GM06990 (cell line): Measurements from ENCODE around the gene NAA40.
A peak's percentile ranks its signal among the peaks of the same experiment; 100 is the strongest.

Experiments used
- DNase-seq: peaks from one replicate; pipeline ENCODE4 v3.0.0-alpha.2; 2011; ENCODE audit not compliant: insufficient read length; ENCODE audit errors: extremely low read depth
- H3K27me3 ChIP-seq: replicated peaks from 2 replicates; pipeline ENCODE4 v1.6.0; 2011; ENCODE audit warnings: low read length; ENCODE audit not compliant: control insufficient read depth, insufficient read depth
- H3K36me3 ChIP-seq: 2 replicates; pipeline ENCODE4 v1.5.1; 2011; ENCODE audit warnings: low read length; ENCODE audit not compliant: control insufficient read depth, insufficient read depth
- H3K4me3 ChIP-seq: replicated peaks from 2 replicates; pipeline ENCODE4 v1.5.1; 2011; ENCODE audit warnings: low read depth, mild to moderate bottlenecking, control low read depth, low read length
- TF ChIP-seq, protein P1 (sequence below): IDR thresholded peaks from 2 replicates; pipeline ENCODE4 v1.5.1; 2011; ENCODE audit warnings: low read length, control low read depth, mild to moderate bottlenecking, inconsistent platforms; ENCODE audit not compliant: insufficient read depth, poor library complexity, severe bottlenecking

The NAA40 gene

GRCh38 chr11:63937713-63938478 is 906 bp upstream of the NAA40 start:
- H3K4me3 ChIP-seq, result peak overlapping the region; percentile 78
- TF ChIP-seq, protein P1, sequence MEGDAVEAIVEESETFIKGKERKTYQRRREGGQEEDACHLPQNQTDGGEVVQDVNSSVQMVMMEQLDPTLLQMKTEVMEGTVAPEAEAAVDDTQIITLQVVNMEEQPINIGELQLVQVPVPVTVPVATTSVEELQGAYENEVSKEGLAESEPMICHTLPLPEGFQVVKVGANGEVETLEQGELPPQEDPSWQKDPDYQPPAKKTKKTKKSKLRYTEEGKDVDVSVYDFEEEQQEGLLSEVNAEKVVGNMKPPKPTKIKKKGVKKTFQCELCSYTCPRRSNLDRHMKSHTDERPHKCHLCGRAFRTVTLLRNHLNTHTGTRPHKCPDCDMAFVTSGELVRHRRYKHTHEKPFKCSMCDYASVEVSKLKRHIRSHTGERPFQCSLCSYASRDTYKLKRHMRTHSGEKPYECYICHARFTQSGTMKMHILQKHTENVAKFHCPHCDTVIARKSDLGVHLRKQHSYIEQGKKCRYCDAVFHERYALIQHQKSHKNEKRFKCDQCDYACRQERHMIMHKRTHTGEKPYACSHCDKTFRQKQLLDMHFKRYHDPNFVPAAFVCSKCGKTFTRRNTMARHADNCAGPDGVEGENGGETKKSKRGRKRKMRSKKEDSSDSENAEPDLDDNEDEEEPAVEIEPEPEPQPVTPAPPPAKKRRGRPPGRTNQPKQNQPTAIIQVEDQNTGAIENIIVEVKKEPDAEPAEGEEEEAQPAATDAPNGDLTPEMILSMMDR, result peak; percentile 14
- no peak for DNase-seq

DNA sequence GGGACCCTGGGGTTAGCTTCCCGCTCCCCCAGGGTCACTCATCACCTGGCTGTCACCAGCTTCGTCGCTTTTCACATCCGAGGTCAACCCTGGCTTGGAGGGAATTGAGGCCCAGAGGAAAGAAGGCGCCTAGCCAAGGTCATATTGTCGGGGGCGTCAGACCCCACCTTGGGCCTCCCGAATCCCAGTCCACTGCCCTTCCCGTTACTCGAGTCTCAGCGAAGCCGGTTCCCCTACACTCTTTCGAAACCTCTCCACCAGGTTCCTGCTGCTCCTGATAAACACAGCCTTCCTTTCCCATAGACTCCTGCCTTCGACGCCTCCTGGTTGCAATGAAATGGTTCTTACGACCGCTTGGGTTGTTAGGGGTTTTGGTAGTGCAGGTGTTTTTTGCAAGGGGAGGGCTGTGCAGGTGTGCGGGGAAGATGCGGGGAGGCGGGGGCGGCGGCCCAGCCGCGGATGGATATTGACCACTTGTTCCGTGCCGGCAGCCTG is 642 bp downstream of the NAA40 start:
- TF ChIP-seq, protein P1, result no peak
- peak; percentile 41 for DNase-seq
- Histone ChIP-seq H3K4me3 (peak overlapping the region; percentile 99), H3K27me3 (no peaks in the 10 kb centered on the region), H3K36me3 (no peaks in the 10 kb centered on the region; the same call in none of the 2 replicates)

More at GRCh38 chr11:63937713-63938478, 906 bp upstream of the NAA40 start:
- Histone ChIP-seq H3K27me3 (no peaks in the 10 kb centered on the region), H3K36me3 (no peaks in the 10 kb centered on the region; the same call in 1 of the 2 replicates)

DNA sequence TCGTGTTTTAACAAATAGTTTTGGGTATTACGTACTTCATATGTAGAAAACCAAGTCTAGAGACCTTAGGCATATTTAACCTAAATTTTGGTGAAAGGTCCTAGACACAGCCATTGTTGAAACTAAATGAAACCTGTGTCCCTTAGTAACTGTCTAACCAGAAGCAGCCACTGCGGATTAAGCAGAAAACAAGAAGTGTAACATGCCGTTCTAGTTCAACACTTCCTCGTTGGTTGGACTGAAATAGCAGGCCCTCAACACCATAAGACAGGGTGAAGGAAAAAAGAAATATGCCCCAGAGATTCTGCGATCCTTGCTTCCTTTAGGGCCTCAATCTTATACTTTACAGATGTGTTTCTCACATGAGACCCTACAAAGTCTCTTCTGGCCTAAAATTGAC is 2.0 kb downstream of the NAA40 start:
- H3K36me3 ChIP-seq, result no peaks in the 10 kb centered on the region; the same call in none of the 2 replicates
- no peak overlapping the region for H3K4me3 ChIP-seq
- TF ChIP-seq, protein P1, result no peak
- DNase-seq, result no peak
- no peaks in the 10 kb centered on the region for H3K27me3 ChIP-seq

DNA sequence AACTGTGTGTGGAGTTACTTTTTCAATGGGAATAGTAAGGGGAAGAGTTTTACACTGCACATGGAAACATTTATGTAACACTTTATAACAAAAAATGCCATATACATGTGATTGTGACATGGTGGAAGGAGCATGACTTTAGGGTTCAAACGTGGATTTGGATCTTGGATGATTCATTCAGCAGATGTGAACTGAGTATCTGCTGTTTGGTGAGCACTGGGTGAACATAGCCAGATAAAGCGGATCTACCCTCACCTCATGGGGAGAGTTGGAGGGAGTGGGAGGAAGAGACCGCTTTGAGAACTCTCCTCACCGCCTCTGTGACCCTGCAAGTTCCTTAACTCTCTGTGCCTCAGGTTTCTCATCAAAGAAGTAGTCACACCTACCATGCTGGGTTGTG is 3.1 kb downstream of the NAA40 start:
- Histone ChIP-seq H3K4me3 (no peak overlapping the region), H3K27me3 (no peaks in the 10 kb centered on the region), H3K36me3 (peaks cover 5% of the 10 kb centered on the region)
- TF ChIP-seq, protein P1, result no peak
- DNase-seq, result no peak

GRCh38 chr11:63942803-63943202 is 4.0 kb downstream of the NAA40 start:
- TF ChIP-seq, protein P1, result no peak
- no peaks in the 10 kb centered on the region for H3K27me3 ChIP-seq
- peaks cover 5% of the 10 kb centered on the region for H3K36me3 ChIP-seq
- no peak overlapping the region for H3K4me3 ChIP-seq
- DNase-seq, result no peak
